Measurements from ENCODE around the gene OGFR. TPM values are rescaled to one million over a fixed set of nuclear protein-coding genes. Genes with fewer than 3 reads are reported as not detected.

Gene OGFR
- total RNA-seq, 1 donor from 2014 or later, result 96.5 TPM

- H3K9me3 Mint-ChIP-seq (ENCODE audit: unreplicated experiment), result no peaks in the 10 kb centered on the region
- H3K9ac ChIP-seq (ENCODE audit: low read length), result no peak overlapping the region
- peaks cover 7% of the 10 kb centered on the region for H3K36me3 ChIP-seq (ENCODE audit: insufficient read depth, low read length)
- no peak overlapping the region for H3K4me3 ChIP-seq (ENCODE audit: insufficient read depth, low read depth, low read length)
- no peak for FAIRE-seq
- peaks cover 18% of the 10 kb centered on the region for H3K36me3 Mint-ChIP-seq (ENCODE audit: low read depth, unreplicated experiment)
- no peak overlapping the region for H2AFZ ChIP-seq (ENCODE audit: low read depth, low read length)
- H3K4me2 ChIP-seq (ENCODE audit: low read length), result no peak overlapping the region
- DNase-seq (ENCODE audit: low read depth), result no peak
- peaks cover 18% of the 10 kb centered on the region for H3K4me1 ChIP-seq (ENCODE audit: insufficient read depth, low read length)
- H4K20me1 ChIP-seq (ENCODE audit: insufficient read depth, low read length), result peaks cover 36% of the 10 kb centered on the region
- no peak overlapping the region for H3K27ac Mint-ChIP-seq (ENCODE audit: unreplicated experiment)
- TF ChIP-seq EZH2 (IDR thresholded peaks at IDR 0.05; ENCODE audit: insufficient read depth, low read length) (no peak), CTCF (IDR thresholded peaks at IDR 0.05; ENCODE audit: insufficient read depth, low read depth, low read length) (no peak)
- H3K4me1 Mint-ChIP-seq (ENCODE audit: low read depth, unreplicated experiment), result peaks cover 10% of the 10 kb centered on the region
- H3K27ac ChIP-seq (ENCODE audit: low read depth, low read length), result no peak overlapping the region
- peaks cover 15% of the 10 kb centered on the region for H3K79me2 ChIP-seq (ENCODE audit: insufficient read depth, low read length)
- H3K9me3 ChIP-seq (ENCODE audit: insufficient read depth, low read depth, low read length), result no peaks in the 10 kb centered on the region
- no peaks in the 10 kb centered on the region for H3K27me3 Mint-ChIP-seq (ENCODE audit: low read depth, unreplicated experiment)
- H3K4me3 Mint-ChIP-seq (ENCODE audit: unreplicated experiment), result peak overlapping the region; percentile 62
- H3K27me3 ChIP-seq (ENCODE audit: insufficient read depth, low read length), result no peaks in the 10 kb centered on the region
Measured at GRCh38 chr20:62800314-62801259, 4.0 kb upstream of the OGFR start.

- Histone ChIP-seq H3K79me2 (ENCODE audit: insufficient read depth, low read length) (peaks cover 24% of the 10 kb centered on the region), H3K9me3 (ENCODE audit: insufficient read depth, low read depth, low read length) (no peaks in the 10 kb centered on the region), H3K4me1 (ENCODE audit: insufficient read depth, low read length) (peaks cover 23% of the 10 kb centered on the region), H4K20me1 (ENCODE audit: insufficient read depth, low read length) (peaks cover 45% of the 10 kb centered on the region), H3K4me3 (ENCODE audit: insufficient read depth, low read depth, low read length) (no peak overlapping the region), H3K4me2 (ENCODE audit: low read length) (no peak overlapping the region), H3K9ac (ENCODE audit: low read length) (no peak overlapping the region), H3K27ac (ENCODE audit: low read depth, low read length) (no peak overlapping the region), H3K36me3 (ENCODE audit: insufficient read depth, low read length) (peaks cover 7% of the 10 kb centered on the region), H2AFZ (ENCODE audit: low read depth, low read length) (no peak overlapping the region), H3K27me3 (ENCODE audit: insufficient read depth, low read length) (no peaks in the 10 kb centered on the region)
- Mint-ChIP-seq H3K9me3 (ENCODE audit: unreplicated experiment) (no peaks in the 10 kb centered on the region), H3K4me3 (ENCODE audit: unreplicated experiment) (no peak overlapping the region), H3K36me3 (ENCODE audit: low read depth, unreplicated experiment) (peaks cover 19% of the 10 kb centered on the region), H3K4me1 (ENCODE audit: low read depth, unreplicated experiment) (peaks cover 11% of the 10 kb centered on the region), H3K27ac (ENCODE audit: unreplicated experiment) (no peak overlapping the region), H3K27me3 (ENCODE audit: low read depth, unreplicated experiment) (no peaks in the 10 kb centered on the region)
- TF ChIP-seq CTCF (IDR thresholded peaks at IDR 0.05; ENCODE audit: insufficient read depth, low read depth, low read length), result no peak
- no peak for TF ChIP-seq EZH2 (IDR thresholded peaks at IDR 0.05; ENCODE audit: insufficient read depth, low read length)
- DNase-seq (ENCODE audit: low read depth) (no peak), FAIRE-seq (no peak)
Measured at GRCh38 chr20:62801284-62802010, 3.2 kb upstream of the OGFR start.

Measured in astrocyte (in vitro differentiated cells and primary cell).